Activated CD8-positive, alpha-beta memory T cell treated with anti-CD3 and anti-CD28 coated beads, Interleukin-2, amount 50 U/mL, for 24 hours (primary cell): ENCODE results near the gene SRP68.

ENCODE experiments used
- DNase-seq: peaks from one replicate; pipeline ENCODE4 v3.0.0-alpha.2; 2020; ENCODE audit errors: extremely low read depth

The SRP68 gene

DNA sequence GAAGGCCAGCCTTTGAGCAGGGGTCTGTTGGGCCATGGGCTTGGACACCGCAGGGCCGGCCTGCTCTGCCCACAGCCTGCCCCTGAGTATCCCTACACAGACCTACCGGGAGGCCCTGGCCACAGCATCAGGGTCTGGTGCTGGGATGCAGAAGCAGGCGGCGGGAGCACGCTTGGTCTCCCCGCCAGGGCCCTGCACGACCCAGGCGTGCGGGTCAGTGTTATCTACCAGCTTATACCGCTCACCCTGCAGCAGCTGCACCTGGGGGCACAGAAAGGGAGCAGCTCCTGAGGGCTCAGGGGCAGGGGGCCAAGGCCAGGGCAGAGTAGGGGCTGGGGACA is 54.0 kb downstream of the SRP68 start:
- no peak for DNase-seq

DNA sequence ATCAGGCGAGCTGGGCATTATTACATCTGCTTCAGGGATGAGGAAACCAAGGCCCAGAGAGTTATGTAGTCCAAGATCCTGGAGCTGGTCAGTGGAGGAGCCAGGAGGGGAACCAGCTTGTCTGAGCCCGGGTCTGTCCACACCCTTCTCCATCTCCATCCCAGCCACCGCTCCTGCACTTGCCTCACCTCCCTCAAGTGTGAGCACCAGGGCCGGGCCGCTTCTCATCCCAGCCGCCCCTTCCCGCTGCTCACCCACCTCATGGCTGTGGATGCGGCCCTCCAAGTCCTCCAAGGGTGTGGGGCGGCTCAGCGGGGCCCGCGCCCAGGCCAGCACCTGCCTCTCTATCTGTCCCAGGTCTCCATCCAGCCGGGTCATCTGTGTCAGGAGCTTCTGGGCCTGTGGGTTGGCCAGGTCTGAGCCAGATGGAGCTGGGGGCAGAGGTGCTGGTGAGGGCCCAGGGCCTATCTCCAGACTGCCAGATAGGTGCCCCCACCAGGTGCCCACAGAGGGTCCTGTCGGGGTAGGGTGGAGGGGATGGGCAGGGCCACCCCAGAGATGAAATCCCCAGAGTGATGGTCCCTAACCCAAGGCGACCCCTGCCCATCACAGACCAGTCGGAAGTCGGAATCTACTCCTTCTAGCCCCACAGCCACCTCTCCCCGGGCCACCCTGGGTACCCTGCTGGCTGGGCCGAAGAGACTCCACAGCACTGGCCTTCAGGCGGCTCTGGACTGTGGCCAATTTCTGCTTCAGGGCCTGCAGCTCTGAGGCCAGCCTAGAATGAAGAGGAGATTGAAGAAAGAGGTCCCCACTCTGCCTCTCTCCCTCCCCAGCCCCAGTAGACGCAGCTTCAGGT is 54.6 kb downstream of the SRP68 start:
- DNase-seq: no peak

DNA sequence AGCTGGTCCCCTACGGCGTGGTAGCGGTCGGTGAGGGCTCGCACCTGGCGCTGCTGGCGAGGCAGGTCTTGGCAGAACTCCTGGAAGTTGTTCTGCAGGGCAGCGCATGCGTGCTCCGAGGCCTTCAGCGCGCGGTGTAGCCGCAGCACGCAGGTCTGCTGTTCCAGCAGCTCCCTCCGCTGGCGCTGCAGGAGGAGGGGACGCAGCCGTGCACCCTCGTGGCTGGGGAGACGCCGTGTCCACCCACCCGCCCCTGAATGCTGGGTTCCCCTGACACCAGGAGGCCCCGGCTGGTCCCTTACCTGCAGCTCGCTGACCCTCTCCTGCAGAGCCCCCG is 57.4 kb downstream of the SRP68 start:
- no peak for DNase-seq

DNA sequence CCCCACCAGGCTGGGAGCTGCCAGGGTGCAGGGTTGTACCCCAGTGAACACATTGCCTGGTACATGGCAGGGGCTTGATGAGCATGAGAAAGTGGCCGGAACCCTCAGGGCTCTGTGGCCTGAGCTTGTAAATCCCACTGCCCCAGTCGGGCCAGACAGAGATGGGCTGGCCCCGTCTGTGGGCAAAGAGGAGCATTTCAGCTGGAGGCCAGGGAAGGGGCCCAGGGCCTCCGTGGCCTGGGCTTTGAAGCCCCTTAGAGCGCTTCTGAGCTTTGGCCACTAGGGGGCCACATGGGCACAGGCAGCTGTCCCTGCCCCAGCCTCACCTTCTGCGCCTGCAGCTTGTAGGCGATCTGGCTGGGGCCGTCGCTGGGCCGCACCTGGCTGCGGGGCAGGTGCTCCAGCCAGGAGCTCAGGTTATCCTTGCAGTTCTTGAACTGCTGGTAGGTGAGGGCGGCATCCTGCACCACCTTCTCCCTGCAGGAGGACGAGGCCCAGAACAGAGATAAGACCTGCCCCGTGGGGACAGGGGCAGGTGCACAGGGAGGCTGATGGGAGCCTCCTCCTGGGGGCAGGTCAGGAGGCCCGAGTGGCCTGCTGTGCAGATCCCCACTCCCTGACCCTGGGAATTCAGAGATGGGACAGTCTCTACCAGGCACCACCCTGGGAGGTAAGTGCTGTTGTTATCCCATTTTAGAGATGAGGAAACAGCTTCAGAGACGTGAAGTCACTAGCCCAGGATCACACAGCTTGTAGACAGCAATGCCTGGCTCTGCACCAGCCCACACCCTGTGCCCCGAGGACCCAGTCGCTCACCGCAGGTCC is 58.0 kb downstream of the SRP68 start:
- peak; percentile 44 for DNase-seq

- no peak for DNase-seq
Observed at GRCh38 chr17:76013377-76013932, 58.9 kb downstream of the SRP68 start.

GRCh38 chr17:76011951-76012350 is 60.4 kb downstream of the SRP68 start:
- DNase-seq: no peak

DNA sequence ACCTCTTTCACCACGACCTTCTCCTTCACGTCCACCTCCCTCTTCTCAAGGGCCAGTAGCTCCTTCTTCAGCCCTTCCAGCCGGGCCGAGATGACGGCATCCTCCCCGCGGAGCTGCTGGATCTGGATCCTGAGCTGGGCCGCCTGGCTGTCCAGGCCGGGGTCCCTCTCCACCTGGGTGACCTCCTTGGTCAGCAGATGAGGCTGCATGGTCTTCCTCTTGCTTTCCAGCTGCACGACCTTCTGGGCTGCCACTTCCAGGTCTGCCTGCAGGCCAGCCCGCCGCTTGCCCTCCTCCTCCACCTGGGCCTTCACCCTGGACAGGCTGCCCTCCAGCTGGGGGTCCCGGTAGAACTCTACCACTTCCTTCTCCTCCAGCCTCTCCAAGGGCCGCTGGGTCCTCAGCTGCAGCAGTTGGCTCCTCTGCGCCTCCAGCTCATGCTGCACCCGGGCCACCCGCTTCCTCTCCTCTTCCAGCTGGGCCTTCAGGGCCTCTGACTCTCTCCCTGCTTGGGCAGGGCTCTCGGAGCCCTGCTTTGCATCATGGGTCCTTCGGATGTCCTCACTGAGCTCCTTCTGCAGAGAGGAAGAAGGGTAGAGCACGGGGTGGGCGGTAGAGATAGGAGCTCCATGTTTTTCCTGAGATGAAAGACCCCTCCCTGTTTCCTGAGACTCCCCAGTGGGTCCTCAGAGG is 62.2 kb downstream of the SRP68 start:
- no peak for DNase-seq

GRCh38 chr17:76009447-76009846 is 62.9 kb downstream of the SRP68 start:
- DNase-seq: no peak

- DNase-seq: no peak
Observed at GRCh38 chr17:76008630-76009425, 63.5 kb downstream of the SRP68 start.

DNA sequence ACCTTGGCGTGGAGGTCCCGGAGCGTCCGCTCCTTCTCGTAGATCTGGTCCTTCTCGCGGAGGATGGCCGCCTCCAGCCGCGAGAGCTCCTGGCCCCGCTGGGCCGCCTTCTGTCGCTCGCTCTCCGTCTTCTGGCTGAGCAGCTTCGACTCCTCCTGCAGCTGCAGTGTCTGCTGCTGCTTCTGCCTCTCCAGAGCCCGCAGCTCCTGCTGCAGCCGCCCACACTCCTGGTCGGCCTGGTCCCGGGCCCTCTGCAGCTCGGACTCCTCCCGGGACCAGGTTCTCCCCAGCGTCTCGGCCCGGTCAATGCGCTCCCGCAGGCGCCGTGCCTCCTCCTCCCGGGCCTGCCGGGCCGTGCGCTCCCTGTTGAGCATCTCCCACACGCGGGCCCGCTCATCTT is 64.1 kb downstream of the SRP68 start:
- no peak for DNase-seq

DNA sequence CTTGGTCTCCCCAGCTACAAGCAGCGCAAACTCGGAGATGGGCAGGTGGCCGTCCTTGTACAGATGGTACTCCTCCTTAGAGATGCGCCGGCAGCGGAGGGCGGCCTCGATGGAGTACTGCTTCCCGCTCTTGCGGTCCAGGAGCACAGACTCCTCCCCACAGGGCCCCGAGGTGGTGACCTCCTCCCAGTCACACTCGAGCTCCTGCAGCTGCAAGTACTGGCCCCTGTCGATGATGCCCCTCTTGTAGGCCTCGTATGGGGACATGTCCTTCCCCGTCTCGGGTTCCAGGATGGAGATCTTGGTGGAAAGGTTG is 64.5 kb downstream of the SRP68 start:
- DNase-seq: no peak

DNA sequence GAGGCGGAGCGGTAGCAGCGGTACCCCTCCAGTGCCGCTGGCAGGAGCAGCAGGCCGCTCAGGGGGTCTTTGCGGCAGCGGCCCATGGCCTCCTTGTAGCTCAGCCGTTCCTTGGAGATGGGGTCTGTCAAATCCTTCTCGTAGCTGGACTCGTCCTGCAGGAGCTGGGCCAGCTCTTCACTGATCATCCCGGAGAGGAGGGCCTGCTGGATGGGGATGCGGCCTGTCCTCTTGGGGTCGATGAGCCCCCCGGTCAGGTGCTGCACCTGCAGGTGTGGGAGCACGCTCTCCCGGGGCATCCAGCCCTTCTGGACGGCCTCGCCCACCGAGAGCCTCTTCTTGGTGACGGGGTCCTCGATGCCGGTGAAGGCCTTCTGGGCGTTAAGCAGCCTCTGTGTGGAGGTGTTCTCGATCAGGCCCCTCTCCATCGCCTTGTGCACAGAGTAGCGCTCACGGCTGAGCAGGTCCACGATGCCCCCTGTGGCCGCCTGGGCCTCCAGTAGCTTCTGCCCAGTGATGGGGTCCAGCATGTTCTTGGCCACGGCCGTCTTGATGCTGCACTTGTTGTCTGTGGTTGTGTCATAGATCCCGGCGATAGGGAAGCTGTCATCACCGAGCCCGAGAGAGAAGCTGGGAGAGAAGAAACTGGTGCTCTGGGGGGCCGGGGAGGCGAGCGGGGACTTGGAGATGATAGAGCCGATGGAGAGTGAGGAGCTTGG is 65.0 kb downstream of the SRP68 start:
- DNase-seq: no peak

DNA sequence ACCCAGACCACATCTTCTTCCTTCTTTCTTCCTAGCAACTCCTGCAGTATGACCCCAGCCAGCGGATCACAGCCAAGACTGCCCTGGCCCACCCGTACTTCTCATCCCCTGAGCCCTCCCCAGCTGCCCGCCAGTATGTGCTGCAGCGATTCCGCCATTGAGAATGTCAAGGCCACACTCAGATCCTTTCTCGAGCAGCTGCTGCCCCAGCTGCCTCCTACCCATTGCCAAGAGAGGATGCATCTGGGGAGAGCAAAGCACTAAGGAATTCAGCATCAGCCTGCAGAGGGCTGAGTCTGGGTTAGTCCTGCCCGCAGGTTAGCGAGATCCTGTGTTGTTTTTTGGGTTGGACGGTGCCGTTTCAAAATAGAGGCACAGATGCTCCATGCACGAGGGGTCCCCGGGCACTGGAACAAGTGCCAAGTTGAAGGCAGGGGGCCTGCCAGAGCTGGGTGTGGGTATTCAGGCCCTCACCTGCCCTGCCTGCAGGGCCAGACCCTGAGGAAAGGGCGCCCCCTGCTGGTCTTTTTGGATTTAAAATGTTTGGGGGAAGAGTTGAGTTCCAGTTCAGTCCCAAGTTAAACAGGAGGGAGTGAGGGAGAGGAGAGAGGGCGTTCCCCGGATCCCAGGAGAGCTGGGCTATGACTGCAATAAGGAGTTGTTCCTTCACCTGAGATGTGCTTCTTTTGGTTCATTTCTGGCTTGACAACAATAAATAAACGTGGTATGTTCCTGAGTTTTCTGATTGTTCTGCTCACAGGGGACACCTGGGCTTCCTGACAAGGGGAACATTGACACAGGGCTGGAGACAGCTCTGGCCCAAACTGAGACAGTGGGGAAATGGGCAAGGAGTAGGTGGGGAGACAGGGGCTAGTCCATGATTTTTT is 66.8 kb downstream of the SRP68 start:
- peak; percentile 63 for DNase-seq

DNA sequence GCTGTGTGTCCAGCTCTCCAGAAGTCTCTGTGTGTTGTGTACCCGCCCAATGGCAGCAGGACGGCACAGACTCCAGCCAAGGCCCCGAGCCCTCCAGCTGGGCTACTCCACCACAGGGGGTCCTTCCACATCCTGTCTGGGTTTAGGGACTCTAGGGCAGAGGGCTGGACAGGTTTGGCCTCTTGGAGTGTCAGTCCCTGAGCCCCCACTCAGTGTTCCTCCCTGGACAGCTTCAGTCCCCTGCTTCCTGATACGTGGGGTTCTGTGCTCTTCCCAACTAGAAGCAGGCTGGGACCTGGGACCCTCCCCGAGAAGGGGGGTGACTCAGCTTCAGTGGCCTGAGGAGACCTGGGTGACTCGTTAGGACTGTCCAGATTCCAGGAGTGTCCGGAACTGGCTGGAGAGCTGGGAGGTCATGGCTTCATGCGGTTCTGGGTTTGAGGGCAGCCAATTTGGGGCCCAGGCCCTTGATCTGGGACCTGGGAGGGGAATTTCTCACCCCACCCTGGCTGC is 67.5 kb downstream of the SRP68 start:
- no peak for DNase-seq

DNA sequence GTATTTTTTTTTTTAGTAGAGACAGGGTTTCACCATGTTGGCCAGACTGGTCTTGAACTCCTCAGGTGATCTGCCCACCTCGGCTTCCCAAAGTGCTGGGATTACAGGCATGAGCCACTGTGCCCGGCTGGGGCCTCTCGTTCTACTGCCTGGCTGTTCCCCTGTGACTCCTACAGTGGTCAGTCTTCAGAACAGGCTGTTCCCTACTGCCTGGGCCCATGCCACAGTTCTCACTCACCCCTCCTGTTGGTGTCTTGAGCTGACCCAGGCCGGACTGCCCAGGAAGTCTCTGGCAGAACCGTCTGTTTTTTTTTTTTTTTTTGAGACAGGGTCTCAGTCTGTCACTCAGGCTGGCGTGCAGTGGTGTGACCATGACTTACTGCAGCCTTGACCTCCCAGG is 68.4 kb downstream of the SRP68 start:
- no peak for DNase-seq

DNA sequence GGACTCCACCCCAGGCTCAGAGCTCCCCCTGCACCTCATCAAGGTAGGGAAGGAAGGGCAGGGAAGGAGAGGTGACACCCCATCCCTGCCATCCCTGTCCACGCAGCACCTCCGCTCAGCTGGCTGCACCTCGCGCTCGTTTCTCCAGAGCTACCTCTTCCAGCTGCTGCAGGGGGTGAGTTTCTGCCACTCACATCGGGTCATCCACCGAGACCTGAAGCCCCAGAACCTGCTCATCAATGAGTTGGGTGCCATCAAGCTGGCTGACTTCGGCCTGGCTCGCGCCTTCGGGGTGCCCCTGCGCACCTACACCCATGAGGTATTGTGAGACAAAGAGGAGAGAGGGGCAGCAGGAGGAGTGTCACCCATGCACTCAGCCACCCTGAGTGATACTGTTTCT is 70.2 kb downstream of the SRP68 start:
- DNase-seq: no peak

DNA sequence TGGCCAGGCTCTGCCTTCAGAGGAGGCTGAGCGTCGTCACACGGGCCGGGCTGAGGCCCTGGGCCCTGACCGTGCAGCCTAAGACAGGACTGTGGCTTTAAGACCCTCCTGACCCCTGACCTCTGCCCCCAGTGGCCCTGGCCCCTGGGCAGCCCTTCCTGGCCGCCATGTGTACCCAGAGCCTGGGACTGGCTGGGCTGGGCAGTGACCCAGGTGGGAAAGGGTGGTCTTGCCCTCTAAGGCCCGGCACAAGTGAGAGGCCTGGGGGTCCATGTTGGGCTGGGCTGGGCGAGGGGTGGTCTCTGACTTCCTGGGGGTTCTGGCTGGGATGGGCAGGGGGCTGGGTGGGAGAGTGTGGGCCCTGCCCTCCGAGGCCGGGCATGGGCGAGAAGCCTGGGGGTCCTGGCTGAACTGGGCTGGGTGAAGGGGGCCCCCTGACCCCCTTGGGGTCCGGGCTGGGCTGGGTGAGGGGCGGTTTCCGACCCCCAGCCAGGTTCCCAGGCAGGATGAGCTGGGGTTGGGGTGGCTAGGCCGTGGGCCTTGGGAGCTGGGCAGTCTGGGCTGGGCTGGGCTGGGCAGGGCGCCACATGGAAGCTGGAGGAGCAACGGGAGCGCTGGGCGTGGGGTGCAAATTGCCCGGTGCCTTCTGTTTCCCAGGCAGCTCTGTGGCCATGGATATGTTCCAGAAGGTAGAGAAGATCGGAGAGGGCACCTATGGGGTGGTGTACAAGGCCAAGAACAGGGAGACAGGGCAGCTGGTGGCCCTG is 71.4 kb downstream of the SRP68 start, which contains the start of gene CDK3:
TSS of gene CDK3 (plus strand) at position 101 of the 767 bp plus-strand sequence. CDS start at position 672, 571 bp downstream.
- no peak for DNase-seq

GRCh38 chr17:76000016-76000754 is 72.1 kb downstream of the SRP68 start:
- no peak for DNase-seq
